Activated T-helper 1 cell treated with anti-CD3 and anti-CD28 coated beads, Interleukin-2, amount 50 U/mL, for 16 hours (primary cell): ENCODE data around the gene PAOX.

Experiments used
- DNase-seq, 2 donors: peaks; one replicate each; pipeline ENCODE4 v3.0.0-alpha.2; 2020; ENCODE audit warnings: low read depth in 1 of 2, low spot score in 1 of 2

PAOX gene

DNA sequence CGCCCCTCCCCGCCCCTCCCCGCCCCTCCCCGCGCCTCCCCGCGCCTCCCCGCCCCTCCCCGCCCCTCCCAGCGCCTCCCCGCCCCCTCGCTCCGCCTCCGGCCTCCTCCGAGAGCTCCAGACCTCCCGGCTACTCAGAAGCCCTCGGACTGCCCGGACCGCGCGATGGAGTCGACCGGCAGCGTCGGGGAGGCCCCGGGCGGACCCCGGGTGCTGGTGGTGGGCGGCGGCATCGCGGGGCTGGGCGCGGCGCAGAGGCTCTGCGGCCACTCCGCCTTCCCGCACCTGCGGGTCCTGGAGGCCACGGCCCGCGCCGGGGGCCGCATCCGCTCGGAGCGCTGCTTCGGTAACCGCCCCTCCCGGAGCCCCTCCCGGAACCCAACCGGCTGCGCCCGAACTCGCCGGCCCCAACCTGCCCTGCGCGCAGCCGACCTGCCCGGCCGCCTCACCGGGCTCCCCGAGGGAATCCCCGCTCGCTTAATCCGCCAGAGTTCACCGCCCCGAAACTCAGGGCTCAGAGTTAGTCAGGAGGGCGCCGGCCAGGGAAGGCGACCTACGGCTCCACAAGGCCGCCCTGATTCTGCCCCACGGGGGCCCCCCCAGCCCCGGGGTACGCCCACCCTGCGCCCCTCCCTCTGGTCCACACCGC is at the start of gene PAOX:
PAOX (plus strand) TSS at position 111 of the 649 bp plus-strand sequence; CDS start at position 166, 55 bp downstream.
- DNase-seq = peak in 1 of 2 donors; percentile 40

DNA sequence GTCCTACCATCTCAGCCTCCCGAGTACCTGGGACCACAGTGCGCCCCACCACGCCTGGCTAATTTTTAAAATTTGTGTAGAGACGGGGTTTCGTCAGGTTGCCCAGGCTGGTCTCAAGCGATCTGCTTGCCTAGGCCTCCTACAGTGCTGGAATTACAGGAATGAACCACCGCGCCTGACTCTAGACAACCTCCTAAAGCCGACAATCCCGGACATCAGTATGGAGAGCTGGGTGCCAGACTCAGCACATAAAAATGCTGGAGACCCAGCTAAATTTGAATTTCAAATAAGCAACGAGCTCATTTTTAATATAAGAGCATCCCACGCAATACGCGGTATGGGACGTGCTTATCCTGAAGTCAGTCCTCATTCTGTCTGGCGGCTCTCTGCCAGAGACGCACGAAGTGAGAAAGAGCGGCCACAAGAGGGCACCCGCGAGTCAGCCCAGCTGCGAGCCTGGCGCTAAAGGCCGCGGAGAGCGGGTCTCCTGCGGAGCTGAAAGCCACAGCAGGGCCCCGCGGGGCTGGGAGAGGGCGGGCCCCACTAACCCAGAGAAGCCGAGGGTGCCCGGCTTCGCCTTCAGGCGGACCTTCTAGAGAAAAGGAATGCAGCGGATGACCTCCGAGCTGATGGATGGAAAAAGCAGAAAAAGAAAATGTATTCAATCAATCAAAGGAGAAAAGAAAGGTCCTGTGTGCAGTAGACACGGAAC is 49.4 kb upstream of the PAOX start:
- DNase-seq = peak; percentile 81 to 84

DNA sequence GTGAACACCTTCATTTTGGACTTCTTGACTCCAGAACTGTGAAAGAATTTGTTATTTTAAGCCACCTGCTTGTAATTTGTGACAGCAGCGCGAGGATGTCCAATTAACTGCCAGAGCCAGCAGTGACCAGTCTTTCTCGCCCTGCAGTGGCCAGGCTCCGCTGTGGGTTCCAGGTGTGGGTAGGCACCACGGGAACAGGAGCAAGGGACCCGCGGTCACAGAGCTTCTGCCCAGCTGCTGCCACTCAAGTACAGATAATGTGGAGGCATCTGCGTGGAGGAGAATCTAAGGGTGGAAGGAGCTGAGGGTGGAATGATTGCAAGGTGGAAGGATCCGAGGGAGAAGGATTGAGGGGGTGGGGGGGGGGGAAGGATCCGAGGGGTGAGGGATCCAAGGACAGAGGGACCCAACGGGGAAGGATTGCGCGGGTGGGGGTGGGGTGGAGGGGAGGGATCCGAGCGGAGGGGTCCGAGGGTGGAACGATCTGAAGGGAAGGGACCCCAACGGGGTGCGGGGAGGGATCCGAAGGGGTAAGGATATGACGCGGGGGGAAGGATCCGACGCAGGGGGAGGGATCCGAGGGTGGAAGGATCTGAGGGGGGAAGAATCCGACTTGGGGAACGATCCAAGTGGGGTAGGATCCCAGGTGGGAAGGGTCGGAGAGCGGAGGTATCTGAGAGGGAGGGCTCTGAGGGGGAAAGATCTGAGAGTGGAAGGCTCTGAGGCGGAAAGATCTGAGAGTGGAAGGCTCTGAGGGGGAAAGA is 45.9 kb upstream of the PAOX start:
- no peak for DNase-seq

DNA sequence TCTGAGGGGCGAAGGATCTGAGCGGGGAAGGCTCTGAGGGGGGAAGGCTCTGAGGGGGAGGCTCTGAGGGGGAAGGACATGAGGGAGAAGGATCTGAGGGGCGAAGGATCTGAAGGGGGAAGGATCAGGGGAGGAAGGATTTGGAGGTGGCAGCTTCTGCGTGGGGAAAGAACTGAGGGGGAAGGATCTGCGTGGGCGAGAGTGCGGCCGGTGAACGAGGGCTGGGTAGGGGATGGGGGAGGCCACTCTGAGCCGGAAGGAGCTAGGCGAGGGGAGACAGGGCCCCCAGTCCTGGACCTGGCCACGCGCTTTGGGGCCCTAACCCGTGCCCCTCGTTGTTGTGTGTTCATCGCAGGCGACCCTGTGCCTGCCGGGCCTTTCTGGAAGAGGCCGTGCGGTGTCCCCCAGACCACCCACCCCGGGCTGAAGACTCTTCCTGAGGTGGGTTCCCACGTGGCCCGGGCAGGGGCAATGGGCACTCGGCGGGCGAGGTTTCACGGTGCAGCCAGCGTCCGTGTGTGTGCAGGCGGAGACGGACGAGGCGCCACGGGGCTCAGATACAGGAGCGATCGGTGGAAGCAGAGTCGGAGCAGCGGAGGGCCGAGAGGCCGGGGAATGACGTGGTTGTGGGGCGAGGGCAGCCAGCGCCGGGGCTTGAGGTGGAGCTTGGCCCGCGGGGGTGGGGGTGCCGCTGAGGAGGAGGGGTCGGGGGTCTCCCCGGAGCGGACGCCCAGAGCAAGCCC is 44.4 kb upstream of the PAOX start:
- no peak for DNase-seq

DNA sequence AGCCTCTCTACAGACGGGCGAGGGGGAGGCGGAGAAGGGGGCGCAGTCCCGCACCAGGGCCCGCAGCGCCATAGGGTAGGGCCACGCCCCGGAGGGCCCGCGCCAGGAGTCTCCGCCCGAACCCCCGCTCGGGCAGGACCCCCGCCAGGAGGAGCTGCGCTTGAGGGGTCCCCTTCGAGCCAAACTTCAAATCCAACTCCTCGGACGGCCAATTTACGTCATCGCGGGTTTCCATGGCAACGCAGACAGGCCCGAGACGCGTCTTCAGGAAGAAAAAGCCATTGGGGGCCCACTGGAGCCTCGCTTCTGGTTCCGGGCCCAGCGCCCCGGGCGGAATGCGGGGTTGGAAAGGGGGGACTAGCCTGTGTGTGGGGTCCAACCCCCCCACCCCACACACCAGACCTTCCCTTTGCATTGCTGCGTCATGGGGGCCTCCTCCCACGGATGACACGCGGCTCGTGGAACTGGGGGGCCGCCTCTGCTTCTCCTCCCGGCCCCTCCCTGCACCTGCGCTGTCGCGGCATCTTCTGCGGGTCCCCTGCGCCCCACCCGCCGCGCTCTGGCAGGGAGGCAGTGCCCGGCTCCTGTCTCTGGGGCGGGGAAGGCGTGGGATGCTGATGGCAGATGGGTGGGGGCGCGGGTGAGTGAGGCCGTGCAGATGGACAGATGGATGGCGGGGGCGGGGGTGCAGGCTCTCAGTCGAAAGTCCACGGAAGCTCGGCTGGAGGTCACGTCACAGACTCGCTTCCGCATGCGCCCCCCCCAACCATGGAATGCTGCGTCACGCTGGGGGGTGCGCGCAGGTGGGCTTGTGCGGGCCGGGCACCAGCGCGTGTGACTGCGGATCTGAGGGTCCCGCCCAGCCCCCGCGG is 43.6 kb upstream of the PAOX start:
- DNase-seq = peak; percentile 62 to 68

DNA sequence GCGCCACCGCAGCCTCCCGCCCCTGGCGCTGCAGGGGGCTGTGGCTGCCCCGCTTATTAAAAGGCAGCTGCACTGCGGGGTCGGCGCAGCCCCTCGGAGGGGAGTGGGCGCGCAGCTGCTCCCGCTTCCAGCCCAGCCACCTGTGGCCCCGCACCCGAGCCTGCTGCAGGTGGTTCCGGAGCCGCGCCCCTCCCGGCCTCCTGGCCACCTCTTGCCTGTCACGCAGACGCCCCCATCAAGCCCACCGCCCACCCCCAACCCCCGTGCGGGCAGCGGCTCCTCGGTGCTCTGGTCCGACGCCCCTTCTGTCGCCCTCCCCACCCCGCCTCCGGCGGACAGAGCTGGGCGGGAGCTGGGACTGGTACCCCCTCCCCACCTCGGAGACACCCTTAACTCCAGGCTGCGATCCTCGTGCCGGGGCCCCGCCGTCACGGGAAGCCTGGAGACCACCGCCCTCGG is 42.9 kb upstream of the PAOX start:
- DNase-seq = no peak

DNA sequence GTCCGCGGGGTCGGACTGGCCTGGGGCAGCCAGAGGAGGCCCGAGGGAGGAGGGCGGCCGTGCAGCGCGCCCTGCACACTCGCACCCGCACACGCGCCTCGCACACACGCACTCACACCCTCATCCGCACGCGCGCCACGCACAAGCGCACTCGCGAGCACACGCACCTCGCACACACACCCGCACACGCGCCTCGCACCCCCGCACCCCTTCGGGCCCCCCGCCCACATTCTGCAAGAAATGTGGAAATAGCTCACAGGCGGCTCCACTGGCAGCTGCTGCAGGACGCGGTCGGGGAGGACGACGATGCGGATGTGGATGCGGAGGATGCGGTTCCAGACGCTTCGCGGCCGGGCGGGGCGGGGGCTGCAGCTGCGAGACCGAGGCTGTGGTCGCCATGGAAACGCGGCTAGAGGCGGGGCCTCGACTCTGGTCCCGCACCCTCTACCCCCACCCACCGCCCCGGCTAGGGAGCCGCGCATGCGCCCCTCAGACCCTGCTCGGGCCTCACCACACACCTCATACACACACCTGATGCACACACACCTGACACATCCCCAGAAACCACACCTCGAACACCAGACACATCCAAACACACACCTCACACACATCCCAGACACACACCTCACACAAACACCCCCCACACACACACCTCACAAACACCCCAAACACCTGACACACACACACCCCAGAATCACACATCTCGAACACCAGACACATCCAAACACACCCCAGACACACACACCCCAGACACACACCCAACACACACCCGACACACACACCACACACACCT is 42.3 kb upstream of the PAOX start, which contains the start of gene CALY:
CALY (minus strand) TSS at position 320 of the 793 bp plus-strand sequence. CDS start 7,907 bp downstream, outside the sequence.
- peak; percentile 75 to 80 for DNase-seq

DNA sequence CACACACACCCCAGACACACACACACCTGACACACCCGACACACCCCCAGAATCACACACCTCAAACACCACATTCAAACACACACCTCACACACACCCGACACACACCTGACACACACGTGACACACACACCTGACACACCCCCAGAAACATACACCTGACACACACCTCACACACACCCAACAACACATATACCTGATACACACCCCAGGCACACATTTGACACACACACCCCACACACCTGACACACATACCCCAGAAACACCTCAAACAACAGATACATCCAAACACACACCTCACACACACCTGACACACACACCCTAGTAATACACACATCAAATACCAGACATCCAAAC is 41.7 kb upstream of the PAOX start:
- DNase-seq = no peak

DNA sequence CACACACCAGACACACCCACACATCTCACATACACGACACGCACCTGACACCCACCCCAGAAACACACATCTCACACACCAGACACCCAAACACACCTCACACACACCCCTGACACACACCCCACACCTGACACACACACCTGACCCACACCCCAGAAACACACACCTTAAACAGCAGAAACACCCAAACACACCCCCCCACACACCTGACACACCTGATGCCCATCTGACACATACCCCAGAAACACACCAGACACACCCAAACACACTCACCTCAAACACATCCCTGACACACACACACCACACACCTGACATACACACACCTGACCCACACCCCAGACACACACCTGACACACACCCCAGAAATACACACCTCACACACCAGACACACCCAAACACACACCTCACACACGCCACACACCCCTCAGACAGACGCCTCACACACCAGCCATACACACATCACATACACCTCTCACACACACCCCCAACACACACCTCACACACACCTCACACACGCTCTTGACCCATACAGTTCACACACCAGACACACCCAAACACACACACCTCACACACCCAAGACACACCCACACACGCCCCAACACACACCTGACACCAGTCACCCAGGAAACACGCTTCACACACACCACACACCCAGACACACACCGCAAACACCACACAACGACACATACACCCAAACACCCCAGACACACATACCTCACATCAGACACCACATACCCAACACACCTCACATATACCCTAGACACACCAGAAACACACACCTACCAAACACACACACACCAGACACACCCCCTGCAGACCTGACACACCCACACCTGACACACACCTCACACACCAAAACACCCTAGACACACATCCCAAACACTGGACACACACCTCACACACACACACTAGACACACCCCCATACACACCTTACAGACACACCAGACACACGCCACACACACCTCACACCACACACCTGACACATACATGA is 40.7 kb upstream of the PAOX start:
- DNase-seq = no peak

DNA sequence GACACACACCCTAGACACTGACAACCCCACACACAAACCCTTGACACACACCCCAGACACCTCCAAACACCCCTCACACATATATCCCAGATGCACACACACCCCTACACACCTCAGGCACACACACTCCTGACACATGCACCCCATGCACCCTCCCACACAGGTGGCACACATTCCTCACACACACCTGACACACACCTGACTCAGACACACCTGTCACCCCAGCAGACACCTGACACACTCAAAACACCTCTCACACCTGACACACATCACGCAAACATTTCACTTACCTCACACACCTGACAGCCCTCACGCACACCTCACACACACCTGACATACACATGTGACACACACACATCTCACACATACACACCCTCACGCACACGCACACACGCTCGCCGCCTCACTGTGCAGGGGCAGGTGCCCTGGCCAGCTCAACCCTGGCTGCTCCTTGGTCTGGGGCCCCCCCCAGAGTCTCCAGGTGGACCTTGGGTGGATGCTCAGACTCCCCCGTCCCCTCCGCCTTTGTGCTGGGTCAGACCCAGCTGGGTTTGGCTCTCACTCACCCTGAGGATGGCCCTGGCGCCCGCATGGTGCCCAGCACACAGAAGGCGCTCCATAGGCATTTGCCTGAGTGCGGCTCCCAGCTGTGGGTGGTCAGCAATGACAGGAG is 39.2 kb upstream of the PAOX start:
- DNase-seq = no peak

DNA sequence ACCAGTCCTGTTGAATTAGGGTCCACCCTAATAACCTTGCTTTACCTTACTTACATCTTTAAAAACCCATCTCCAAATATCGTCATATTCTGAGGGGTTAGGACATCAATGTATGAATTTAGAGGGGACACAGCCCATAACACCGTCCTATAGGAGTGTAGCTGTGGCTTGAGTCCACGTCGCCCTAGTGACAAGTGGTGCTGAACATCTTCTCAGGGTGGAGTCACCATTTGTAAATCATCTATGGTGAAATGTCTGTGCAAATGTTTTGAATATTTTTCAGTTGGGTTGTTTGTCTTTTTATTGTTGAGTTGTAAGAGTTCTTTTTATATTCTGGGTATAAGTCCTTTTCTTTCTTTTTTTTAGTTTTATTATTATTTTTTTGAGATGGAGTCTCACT is 37.1 kb upstream of the PAOX start:
- no peak for DNase-seq

DNA sequence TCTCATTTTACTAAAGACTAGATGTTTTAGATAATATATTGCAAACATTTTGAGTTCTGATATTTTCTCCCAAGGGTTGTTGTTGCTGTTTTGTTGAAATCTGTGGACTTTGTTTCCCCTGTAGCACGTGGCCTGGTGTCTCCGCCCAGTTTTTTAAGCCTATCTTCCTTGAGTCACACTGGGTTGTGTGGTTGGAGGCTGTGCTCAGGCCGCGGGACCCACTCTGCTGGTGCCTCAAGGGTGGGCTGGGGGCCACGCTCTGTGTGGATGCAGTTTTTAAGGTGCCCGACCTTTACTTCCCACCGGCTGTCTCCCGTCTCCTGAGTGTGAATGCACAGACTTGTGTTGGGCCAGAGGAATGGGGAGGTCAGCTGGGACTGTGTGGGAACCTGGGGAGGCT is 36.1 kb upstream of the PAOX start:
- no peak for DNase-seq

DNA sequence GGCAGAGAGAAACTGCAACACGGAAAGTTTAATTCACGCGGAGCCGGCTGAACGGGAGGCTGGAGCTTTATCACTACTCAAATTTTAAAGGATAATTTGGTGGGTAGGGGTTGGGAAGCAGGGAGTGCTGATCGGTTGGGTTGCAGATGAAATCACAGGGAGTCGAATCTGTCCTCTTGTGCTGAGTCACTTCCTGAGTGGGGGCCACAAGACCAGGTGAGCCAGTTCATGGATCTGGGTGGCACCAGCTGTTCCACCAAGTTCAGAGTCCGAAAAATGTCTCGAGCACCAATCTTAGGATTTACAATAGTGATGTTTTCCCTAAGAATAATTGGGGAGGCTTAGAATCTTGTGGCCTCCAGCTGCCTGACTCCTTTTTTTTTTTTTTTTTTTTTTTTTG is 35.5 kb upstream of the PAOX start:
- DNase-seq = no peak

DNA sequence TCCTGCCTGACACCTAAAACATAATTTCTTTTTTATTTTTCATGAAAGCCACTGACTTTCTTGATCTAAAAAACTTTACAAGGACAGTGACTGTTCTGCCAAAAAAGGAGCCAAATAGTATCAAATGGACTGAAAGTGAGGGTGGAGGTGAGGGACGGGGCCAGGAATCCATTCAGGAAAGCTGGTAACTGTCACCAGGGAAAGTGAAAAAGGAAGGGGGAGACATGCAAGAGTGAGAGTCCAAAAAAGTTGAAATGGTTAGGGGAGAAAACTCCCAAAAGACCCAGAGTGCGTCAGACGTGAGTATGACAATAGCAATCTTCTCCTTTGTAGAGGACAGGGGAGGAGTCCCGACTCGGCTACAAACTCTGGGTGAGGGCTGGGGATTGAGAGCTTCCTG is 34.8 kb upstream of the PAOX start:
- no peak for DNase-seq

DNA sequence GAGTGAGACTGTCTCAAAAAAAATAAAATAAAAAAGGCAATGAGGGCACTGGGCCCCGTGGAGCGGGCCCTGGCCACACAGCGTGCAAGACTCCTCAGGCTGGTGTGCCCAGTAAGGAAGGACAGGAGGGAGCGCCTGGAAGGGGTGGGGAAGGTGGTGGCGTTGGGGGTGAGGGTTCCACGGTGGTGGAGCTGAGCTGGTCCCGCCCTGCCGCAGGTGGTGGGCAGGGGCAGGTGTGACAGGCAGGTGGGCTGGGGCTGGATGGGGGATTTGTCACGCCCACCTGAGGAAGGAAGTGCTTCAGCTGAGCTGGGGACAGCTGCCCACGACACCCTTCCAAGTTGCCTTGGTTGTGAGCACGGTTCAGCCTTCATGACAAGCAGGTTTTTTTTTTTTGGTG is 32.6 kb upstream of the PAOX start:
- no peak for DNase-seq

DNA sequence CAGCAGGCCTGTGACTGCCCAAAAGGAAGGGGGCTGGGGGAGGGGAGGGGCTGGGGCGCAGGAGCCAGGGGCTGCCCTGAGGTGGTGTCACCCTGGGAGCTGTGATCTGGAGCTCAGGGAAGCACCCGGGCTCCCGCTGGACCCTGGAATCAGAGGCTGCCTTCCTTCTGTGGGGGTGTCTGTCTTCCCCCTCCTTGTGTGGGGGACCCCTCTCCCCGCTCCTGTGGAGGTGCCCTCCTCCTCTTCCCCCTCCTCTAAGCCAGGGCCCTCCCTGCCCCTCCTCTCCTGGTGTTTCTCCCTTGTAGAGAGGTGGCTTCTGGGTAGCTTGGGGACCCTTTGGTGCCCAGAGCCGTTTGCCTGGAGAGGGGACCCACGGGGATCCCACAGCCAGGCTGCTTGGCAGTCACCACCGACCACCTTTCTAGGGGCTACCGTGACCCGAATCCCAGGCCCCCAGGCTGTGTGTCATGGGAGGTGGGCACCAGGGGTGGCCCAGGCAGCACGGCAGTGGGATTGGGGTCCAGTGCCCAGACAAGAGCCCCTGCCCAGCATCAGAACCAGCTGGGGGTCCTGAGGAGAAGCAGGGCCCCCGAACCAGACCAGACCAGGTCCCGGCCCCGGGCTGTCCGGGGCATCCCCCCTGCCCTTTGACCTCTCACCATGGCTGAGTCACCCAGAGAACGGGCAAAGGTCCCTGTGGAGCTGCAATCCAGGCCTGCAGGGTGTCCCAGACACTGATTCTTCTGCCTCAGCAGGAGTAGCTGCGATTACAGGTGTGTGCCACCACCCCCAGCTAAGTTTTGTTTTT is 31.1 kb upstream of the PAOX start:
- DNase-seq = no peak

DNA sequence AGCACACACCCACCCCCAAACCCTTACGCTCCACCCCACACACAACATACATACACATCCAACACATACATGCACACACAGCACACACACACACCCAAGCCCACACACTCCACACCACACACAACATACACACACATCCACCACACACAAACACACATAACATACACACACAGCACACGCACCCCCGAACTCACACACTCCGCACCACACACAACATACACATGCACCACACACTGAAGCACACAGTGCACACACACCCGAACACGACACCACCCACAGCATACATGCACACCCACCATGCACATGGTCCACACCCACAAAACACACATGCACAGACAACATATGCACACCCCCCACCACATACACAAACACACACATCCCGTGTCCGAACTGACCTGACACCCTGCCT is 29.9 kb upstream of the PAOX start:
- DNase-seq = no peak
